Keratinocyte (primary cell): Measurements from ENCODE around the gene PRIMPOL.

Experiments used
- EZH2 ChIP-seq: IDR thresholded peaks from one replicate; pipeline ENCODE4 v1.6.1; 2012; ENCODE audit warnings: inconsistent platforms, mild to moderate bottlenecking, low read length, moderate library complexity
- TF ChIP-seq, protein P1 (sequence below), 3 experiments: IDR thresholded peaks in 1 of 3; conservative IDR thresholded peaks in 1 of 3; optimal IDR thresholded peaks in 1 of 3; 2 replicates in 2 of 3; 3 replicates in 1 of 3; pipeline versions ENCODE3 to v1.5.1; 2011; ENCODE audit warnings: low read length in 3 of 3, mild to moderate bottlenecking in 3 of 3, moderate library complexity in 2 of 3, control low read depth in 1 of 3, inconsistent platforms in 1 of 3; ENCODE audit not compliant: insufficient read depth in 2 of 3; ENCODE audit errors: extremely low read depth in 1 of 3

DNA sequence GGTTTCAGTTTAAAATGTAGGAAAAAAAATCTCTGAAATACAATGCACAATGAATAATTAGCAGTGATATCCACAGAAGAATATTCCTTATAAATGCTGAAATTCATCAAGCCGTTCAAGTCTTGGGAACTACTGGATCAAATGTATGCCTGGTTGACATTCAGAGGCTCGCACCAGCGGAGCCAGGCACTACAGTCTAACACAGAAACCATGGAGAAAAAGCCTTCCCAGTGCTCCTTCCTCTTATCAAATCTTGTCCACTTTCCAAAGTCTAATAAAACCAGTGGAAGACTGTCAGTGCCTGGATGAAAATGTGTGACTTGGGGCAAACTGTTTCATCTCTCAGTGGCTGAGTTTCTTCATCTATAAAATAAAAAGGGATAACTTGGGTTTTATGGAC is 48.4 kb downstream of the PRIMPOL start:
- TF ChIP-seq, protein P1, sequence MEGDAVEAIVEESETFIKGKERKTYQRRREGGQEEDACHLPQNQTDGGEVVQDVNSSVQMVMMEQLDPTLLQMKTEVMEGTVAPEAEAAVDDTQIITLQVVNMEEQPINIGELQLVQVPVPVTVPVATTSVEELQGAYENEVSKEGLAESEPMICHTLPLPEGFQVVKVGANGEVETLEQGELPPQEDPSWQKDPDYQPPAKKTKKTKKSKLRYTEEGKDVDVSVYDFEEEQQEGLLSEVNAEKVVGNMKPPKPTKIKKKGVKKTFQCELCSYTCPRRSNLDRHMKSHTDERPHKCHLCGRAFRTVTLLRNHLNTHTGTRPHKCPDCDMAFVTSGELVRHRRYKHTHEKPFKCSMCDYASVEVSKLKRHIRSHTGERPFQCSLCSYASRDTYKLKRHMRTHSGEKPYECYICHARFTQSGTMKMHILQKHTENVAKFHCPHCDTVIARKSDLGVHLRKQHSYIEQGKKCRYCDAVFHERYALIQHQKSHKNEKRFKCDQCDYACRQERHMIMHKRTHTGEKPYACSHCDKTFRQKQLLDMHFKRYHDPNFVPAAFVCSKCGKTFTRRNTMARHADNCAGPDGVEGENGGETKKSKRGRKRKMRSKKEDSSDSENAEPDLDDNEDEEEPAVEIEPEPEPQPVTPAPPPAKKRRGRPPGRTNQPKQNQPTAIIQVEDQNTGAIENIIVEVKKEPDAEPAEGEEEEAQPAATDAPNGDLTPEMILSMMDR (optimal IDR thresholded peaks at IDR 0.05 in 1 of 3, IDR thresholded peaks at IDR 0.05 in 1 of 3, conservative IDR thresholded peaks at IDR 0.05 in 1 of 3; ENCODE audit: extremely low read depth in 1 of 3, insufficient read depth in 2 of 3, low read length in 3 of 3) = no peak
- no peak for TF ChIP-seq EZH2
